Central memory CD4-positive, alpha-beta T cell (primary cell): ENCODE results near the gene TRMT6.

Experiments used
- DNase-seq: peaks from one replicate; pipeline ENCODE4 v3.0.0; 2022

TRMT6 gene

DNA sequence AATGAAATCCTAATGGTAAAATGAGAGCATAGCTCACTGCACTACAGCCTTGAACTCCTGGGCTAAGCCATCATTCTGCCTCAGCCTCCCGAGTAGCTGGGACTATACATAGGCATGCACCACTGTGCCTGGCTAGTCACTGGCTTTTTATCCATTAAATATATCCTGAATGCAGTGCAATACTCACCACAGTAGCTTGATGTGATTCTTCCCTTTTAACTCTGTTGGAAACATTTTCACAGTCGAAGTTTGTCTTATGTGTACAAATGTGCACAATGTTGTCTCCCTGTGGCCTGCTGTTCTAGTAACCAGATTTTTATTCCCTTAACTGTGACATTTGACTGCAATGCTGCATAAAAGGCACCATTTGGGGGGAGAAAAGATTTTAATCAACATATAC, 56.7 kb downstream of the TRMT6 start:
- no peak for DNase-seq

GRCh38 chr20:5893052-5893451, 57.3 kb downstream of the TRMT6 start:
- no peak for DNase-seq

DNA sequence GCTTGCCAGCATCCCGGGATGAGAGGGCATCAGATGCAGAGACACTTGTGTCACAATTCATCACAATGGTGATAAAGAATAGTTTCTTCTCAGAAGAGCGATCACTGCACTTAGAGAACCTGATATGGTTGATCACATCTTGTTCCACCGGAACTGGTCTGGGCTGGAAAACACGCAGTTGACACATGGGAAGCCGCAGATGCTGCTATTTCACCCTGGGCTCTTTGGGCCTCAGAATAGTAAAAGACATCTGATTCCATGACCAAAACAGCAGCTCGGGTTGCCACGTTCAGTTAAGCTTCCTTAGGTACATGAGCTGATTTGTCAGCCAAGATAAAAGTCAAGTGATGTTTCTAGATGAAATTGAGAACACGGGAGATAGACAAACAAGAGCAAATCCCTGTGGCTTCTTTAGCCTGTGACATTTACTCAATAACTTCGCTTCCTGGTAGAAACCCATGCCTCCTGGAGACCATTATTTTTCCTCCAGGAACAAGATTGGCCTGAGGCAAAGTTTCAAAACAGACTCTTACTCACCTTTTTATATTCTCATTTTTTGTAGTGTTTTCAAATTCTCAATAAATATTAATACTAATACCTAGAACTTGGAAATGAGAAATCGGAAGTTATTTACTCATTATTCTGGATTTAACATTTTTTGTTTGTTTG, 59.4 kb downstream of the TRMT6 start:
- no peak for DNase-seq

- no peak for DNase-seq
These were observed 62.3 kb downstream of the TRMT6 start for GRCh38 chr20:5888041-5888440.

DNA sequence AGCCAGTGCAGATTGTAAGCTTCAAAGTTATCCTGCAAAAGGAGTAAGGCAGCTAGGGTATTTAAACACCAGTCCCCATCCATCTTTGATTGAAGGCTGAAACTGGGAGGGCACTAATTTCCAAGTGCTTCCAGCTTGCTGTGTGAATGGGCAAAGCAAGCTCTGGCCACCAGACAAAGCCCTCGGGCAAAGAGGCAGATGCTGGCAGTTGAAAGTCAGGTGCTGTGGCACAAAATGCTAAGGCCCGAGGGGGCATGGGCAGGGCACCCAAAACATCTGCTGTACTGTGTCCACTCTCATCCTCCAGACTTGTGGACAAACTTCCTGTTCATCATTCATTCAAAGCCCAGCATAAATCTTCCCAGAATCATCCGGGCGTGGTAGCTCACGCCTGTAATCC, 62.9 kb downstream of the TRMT6 start:
- no peak for DNase-seq
